NK-92 (cell line): ENCODE results near the gene SIX4.

Experiments
- DNase-seq: peaks from one replicate; lab custom pipeline; 2025; ENCODE audit not compliant: unreplicated experiment; lab: John Stamatoyannopoulos, UW

Gene SIX4

GRCh38 chr14:60722357-60723115 lies 1.6 kb downstream of the SIX4 start:
- DNase-seq: no peak

- no peak for DNase-seq
Observed at GRCh38 chr14:60722107-60722356, 2.1 kb downstream of the SIX4 start.

GRCh38 chr14:60721326-60722106 lies 2.6 kb downstream of the SIX4 start:
- DNase-seq: no peak

GRCh38 chr14:60720962-60721325 lies 3.2 kb downstream of the SIX4 start:
- DNase-seq: no peak

GRCh38 chr14:60720391-60720790 lies 3.8 kb downstream of the SIX4 start:
- no peak for DNase-seq

- DNase-seq: no peak
Observed at GRCh38 chr14:60713513-60713912, 10.6 kb downstream of the SIX4 start.

- no peak for DNase-seq
Observed at GRCh38 chr14:60710494-60710893, 13.7 kb downstream of the SIX4 start.

GRCh38 chr14:60707858-60708257 lies 16.3 kb downstream of the SIX4 start:
- no peak for DNase-seq

- no peak for DNase-seq
Observed at GRCh38 chr14:60705100-60705499, 19.1 kb downstream of the SIX4 start.

- no peak for DNase-seq
Observed at GRCh38 chr14:60700598-60700997, 23.6 kb downstream of the SIX4 start.

- DNase-seq: no peak
Observed at GRCh38 chr14:60695327-60695726, 28.8 kb downstream of the SIX4 start.

- no peak for DNase-seq
Observed at GRCh38 chr14:60691383-60692113, 32.6 kb downstream of the SIX4 start.

- DNase-seq: no peak
Observed at GRCh38 chr14:60686865-60687264, 37.3 kb downstream of the SIX4 start.

- no peak for DNase-seq
Observed at GRCh38 chr14:60684203-60684602, 39.9 kb downstream of the SIX4 start.

- DNase-seq: no peak
Observed at GRCh38 chr14:60681271-60681670, 42.9 kb downstream of the SIX4 start.

GRCh38 chr14:60680511-60680910 lies 43.6 kb downstream of the SIX4 start:
- no peak for DNase-seq

GRCh38 chr14:60679566-60680258 lies 44.4 kb downstream of the SIX4 start:
- no peak for DNase-seq

- DNase-seq: no peak
Observed at GRCh38 chr14:60677701-60678100, 46.5 kb downstream of the SIX4 start.

GRCh38 chr14:60670989-60671388 lies 53.2 kb downstream of the SIX4 start:
- DNase-seq: no peak

- no peak for DNase-seq
Observed at GRCh38 chr14:60668431-60669112, 55.6 kb downstream of the SIX4 start.

GRCh38 chr14:60665177-60665550 lies 59.0 kb downstream of the SIX4 start:
- DNase-seq: no peak
